HUES6 (cell line): ENCODE measurements around the gene ARFIP1.
"Not testable (repeated sequence)": the region's sequence is repeated elsewhere in the genome, so short reads cannot be mapped to it uniquely, and the experiment has no call there.

ENCODE experiments used
- H3K27ac ChIP-seq: 2 replicates; pipeline ENCODE4 v1.7.0; 2013; ENCODE audit warnings: low read depth, mild to moderate bottlenecking, low read length, inconsistent platforms
- H3K27me3 ChIP-seq: 2 replicates; pipeline ENCODE4 v1.6.1; 2013; ENCODE audit warnings: low read length; ENCODE audit not compliant: control insufficient read depth, insufficient read depth
- H3K36me3 ChIP-seq: 2 replicates; pipeline ENCODE4 v1.6.1; 2013; ENCODE audit warnings: low read length; ENCODE audit not compliant: control insufficient read depth, insufficient read depth
- H3K4me1 ChIP-seq: 2 replicates; pipeline ENCODE4 v1.6.1; 2013; ENCODE audit warnings: low read length; ENCODE audit not compliant: control insufficient read depth, insufficient read depth
- H3K4me3 ChIP-seq: 2 replicates; pipeline ENCODE4 v1.5.1; 2013; ENCODE audit warnings: low read depth, low read length
- H3K9ac ChIP-seq: one replicate; pipeline ENCODE4 v1.6.1; 2013; ENCODE audit warnings: mild to moderate bottlenecking, low read length
- H3K9me3 ChIP-seq: 2 replicates; pipeline ENCODE4 v1.6.1; 2013; ENCODE audit warnings: low read depth, low read length; ENCODE audit not compliant: control insufficient read depth, insufficient read depth

Gene ARFIP1

DNA sequence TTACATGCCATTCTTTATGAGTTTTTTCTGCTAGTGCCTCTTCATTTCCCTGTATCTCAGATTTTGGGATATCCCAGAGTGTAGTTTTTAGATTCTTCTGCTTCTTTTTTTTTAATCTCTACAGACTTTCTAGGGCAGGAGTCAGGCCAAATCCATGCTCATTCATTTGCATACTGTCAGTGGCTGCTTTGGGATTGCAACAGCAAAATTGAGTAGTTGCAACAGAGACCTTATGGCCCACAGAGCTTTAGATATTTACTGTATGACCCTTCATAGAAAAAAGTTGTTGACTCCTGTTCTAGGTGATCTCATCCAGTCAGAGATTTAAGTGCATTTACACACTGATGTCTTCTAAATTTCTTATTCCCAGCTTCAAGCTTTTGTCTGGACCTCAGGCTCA is 35.3 kb downstream of the ARFIP1 start:
- H3K9ac ChIP-seq = no peak overlapping the region
- no peak overlapping the region for H3K4me3 ChIP-seq
- peaks cover 36% of the 10 kb centered on the region; the same call in 1 of the 2 replicates for H3K9me3 ChIP-seq
- no peaks in the 10 kb centered on the region for H3K4me1 ChIP-seq
- H3K36me3 ChIP-seq = peaks cover 29% of the 10 kb centered on the region
- no peaks in the 10 kb centered on the region for H3K27me3 ChIP-seq
- H3K27ac ChIP-seq = no peak overlapping the region

GRCh38 chr4:152817331-152817730 is 37.6 kb downstream of the ARFIP1 start:
- Histone ChIP-seq H3K4me3 (no peak overlapping the region), H3K27ac (no peak overlapping the region), H3K9me3 (peaks cover 48% of the 10 kb centered on the region; the same call in 1 of the 2 replicates), H3K36me3 (peaks cover 22% of the 10 kb centered on the region), H3K9ac (no peak overlapping the region), H3K4me1 (no peaks in the 10 kb centered on the region), H3K27me3 (no peaks in the 10 kb centered on the region)

- Histone ChIP-seq H3K27me3 (no peaks in the 10 kb centered on the region), H3K4me3 (no peak overlapping the region), H3K4me1 (no peaks in the 10 kb centered on the region), H3K9ac (no peak overlapping the region), H3K27ac (no peak overlapping the region), H3K36me3 (peaks cover 22% of the 10 kb centered on the region), H3K9me3 (peaks cover 49% of the 10 kb centered on the region; the same call in 1 of the 2 replicates)
Measured at GRCh38 chr4:152819026-152819645, 39.4 kb downstream of the ARFIP1 start.

DNA sequence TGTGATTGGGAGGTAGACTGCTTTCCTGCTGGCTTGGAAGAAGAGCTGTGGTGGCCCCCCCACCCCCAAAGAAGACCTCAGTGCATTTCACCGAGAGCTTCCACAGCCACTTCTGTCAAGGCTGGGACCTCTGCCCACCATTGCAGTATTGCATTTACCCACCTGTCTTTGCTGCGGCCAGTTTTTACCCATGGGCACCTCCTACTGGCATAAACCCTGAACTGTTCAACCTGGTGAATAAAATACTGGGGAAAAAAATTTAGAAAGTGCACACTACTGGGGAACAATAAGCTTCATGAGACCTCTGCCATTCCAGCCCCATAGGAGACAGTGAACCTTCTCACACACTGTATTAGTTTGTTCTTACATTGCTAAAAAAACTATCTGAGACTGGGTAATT is 40.3 kb downstream of the ARFIP1 start:
- peaks cover 22% of the 10 kb centered on the region for H3K36me3 ChIP-seq
- no peaks in the 10 kb centered on the region for H3K4me1 ChIP-seq
- no peak overlapping the region for H3K4me3 ChIP-seq
- no peaks in the 10 kb centered on the region for H3K27me3 ChIP-seq
- no peak overlapping the region for H3K27ac ChIP-seq
- H3K9ac ChIP-seq = no peak overlapping the region
- H3K9me3 ChIP-seq = peaks cover 46% of the 10 kb centered on the region; the same call in 1 of the 2 replicates

GRCh38 chr4:152822323-152822722 is 42.6 kb downstream of the ARFIP1 start:
- no peak overlapping the region for H3K4me3 ChIP-seq
- H3K9me3 ChIP-seq = peaks cover 48% of the 10 kb centered on the region
- no peaks in the 10 kb centered on the region for H3K27me3 ChIP-seq
- no peak overlapping the region for H3K9ac ChIP-seq
- H3K27ac ChIP-seq = no peak overlapping the region
- peaks cover 22% of the 10 kb centered on the region for H3K36me3 ChIP-seq
- no peaks in the 10 kb centered on the region for H3K4me1 ChIP-seq

- H3K27ac ChIP-seq = no peak overlapping the region
- no peaks in the 10 kb centered on the region for H3K27me3 ChIP-seq
- no peaks in the 10 kb centered on the region for H3K4me1 ChIP-seq
- peaks cover 40% of the 10 kb centered on the region for H3K9me3 ChIP-seq
- no peak overlapping the region for H3K4me3 ChIP-seq
- peaks cover 9% of the 10 kb centered on the region for H3K36me3 ChIP-seq
- no peak overlapping the region for H3K9ac ChIP-seq
Measured at GRCh38 chr4:152824561-152824960, 44.8 kb downstream of the ARFIP1 start.

DNA sequence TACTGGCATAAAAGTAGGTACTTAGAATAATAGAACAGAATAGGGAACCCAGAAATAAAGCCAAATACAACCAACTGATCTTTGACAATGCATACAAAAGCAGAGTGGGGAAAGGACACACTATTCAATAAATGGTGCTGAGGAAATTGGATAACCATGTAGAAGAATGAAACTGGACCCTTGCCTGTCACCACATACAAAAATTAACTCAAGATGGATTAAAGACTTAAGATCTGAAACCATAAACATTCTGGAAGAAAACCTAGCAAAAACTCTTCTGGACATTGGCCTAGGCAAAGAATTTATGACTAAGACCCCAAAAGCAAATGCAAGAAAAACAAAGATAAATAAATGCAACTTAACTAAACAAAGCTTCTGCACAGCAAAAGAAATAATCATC is 45.6 kb downstream of the ARFIP1 start:
- Histone ChIP-seq H3K4me3 (no peak overlapping the region), H3K27me3 (no peaks in the 10 kb centered on the region), H3K9me3 (peaks cover 35% of the 10 kb centered on the region), H3K36me3 (peaks cover 3% of the 10 kb centered on the region; the same call in 1 of the 2 replicates), H3K9ac (no peak overlapping the region), H3K27ac (no peak overlapping the region), H3K4me1 (no peaks in the 10 kb centered on the region)

DNA sequence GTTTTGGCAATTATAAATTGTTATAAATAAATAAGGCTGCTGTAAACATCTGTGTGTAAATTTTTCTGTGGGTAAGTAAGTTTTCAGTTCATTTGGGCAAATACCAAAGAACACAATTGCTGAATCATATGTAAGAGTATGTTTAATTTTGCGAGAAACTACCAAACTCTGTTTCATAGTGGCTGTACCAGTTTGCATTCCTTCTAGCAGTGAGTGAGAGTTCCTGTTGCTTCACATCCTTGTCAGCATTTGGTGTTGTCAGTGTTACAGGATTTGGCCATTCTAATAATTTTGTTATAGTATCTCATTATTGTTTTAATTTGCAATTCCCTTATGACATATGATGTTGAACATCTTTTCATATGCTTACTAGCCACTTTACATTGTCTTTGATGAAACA is 48.4 kb downstream of the ARFIP1 start:
- no peak overlapping the region for H3K4me3 ChIP-seq
- H3K27me3 ChIP-seq = no peaks in the 10 kb centered on the region
- peaks cover 23% of the 10 kb centered on the region for H3K9me3 ChIP-seq

GRCh38 chr4:152831416-152831815 is 51.7 kb downstream of the ARFIP1 start:
- H3K36me3 ChIP-seq = peaks cover 40% of the 10 kb centered on the region
- no peaks in the 10 kb centered on the region for H3K4me1 ChIP-seq
- H3K9ac ChIP-seq = no peak overlapping the region
- H3K27ac ChIP-seq = no peak overlapping the region
- peaks cover 17% of the 10 kb centered on the region for H3K9me3 ChIP-seq
- no peak overlapping the region for H3K4me3 ChIP-seq
- H3K27me3 ChIP-seq = no peaks in the 10 kb centered on the region

More for the DNA sequence above, 48.4 kb downstream of the ARFIP1 start:
- no peak overlapping the region for H3K9ac ChIP-seq
- H3K4me1 ChIP-seq = no peaks in the 10 kb centered on the region
- peaks cover 19% of the 10 kb centered on the region; the same call in 1 of the 2 replicates for H3K36me3 ChIP-seq
- H3K27ac ChIP-seq = no peak overlapping the region

DNA sequence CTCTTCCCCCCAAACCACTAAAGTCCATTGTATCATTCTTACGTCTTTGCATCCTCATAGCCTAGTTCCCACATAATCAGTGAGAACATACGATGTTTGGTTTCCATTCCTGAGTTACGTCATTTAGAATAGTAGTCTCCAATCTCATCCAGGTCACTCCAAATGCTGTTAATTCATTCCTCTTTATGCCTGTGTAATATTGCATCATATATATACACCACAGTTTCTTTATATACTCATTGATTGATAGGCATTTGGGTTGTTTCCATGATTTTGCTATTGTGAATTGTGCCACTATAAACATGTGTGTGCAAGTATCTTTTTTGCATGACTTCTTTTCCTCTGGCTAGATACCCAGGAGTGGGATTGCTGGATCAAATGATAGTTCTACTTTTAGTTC is 57.2 kb downstream of the ARFIP1 start:
- no peaks in the 10 kb centered on the region for H3K27me3 ChIP-seq
- H3K9ac ChIP-seq = no peak overlapping the region
- no peaks in the 10 kb centered on the region for H3K4me1 ChIP-seq
- H3K4me3 ChIP-seq = no peak overlapping the region
- H3K27ac ChIP-seq = no peak overlapping the region
- H3K9me3 ChIP-seq = peaks cover 27% of the 10 kb centered on the region
- H3K36me3 ChIP-seq = peaks cover 37% of the 10 kb centered on the region

GRCh38 chr4:152839729-152840128 is 60.0 kb downstream of the ARFIP1 start:
- Histone ChIP-seq H3K9me3 (peaks cover 26% of the 10 kb centered on the region), H3K36me3 (peaks cover 17% of the 10 kb centered on the region), H3K4me1 (peaks cover 10% of the 10 kb centered on the region)
- H3K9ac ChIP-seq, H3K4me3 ChIP-seq, H3K27me3 ChIP-seq, H3K27ac ChIP-seq: not testable (repeated sequence)
